SJCRH30 (cell line): Measurements from ENCODE around the gene CCL24. TPM values are rescaled to one million over a fixed set of nuclear protein-coding genes. Genes with fewer than 3 reads are reported as not detected.
"Not testable (repeated sequence)": the region's sequence is repeated elsewhere in the genome, so short reads cannot be mapped to it uniquely, and the experiment has no call there.

Source experiments
- DNase-seq, 2 experiments: peaks; one replicate each; pipeline ENCODE4 v3.0.0-alpha.2; 2015 to 2020
- H3K27ac ChIP-seq: fragments of 250-450 bp; sonication (Bioruptor Pico); 2 replicates; pipeline ENCODE4 v1.5.1; 2020; ENCODE audit warnings: mild to moderate bottlenecking, moderate library complexity
- H3K27me3 ChIP-seq: fragments of 250-450 bp; sonication (Bioruptor Pico); 2 replicates; pipeline ENCODE4 v1.5.1; 2020; ENCODE audit warnings: mild to moderate bottlenecking, moderate library complexity
- H3K36me3 ChIP-seq: fragments of 250-450 bp; sonication (Bioruptor Pico); 2 replicates; pipeline ENCODE4 v1.5.1; 2020; ENCODE audit warnings: mild to moderate bottlenecking, moderate library complexity
- H3K4me1 ChIP-seq: fragments of 250-450 bp; sonication (Bioruptor Pico); 2 replicates; pipeline ENCODE4 v1.5.1; 2020; ENCODE audit warnings: mild to moderate bottlenecking, moderate library complexity
- H3K4me3 ChIP-seq: fragments of 250-450 bp; sonication (Bioruptor Pico); 2 replicates; pipeline ENCODE4 v1.5.1; 2020; ENCODE audit warnings: mild to moderate bottlenecking, moderate library complexity
- H3K9me3 ChIP-seq: fragments of 250-450 bp; sonication (Bioruptor Pico); replicated peaks from 2 replicates; pipeline ENCODE4 v1.5.1; 2020; ENCODE audit warnings: mild to moderate bottlenecking, moderate library complexity
- total RNA-seq: library from RNA; depleted of rRNA; stranded (reverse); fragments of >200 nt; shearing (Covaris generic); gene quantifications from 2 replicates; pipeline ENCODE4 v1.2.3, GENCODE V29; 2014

Gene CCL24
- total RNA-seq, 1 experiment from 2014 or later: not detected

- no peaks in the 10 kb centered on the region for H3K27me3 ChIP-seq
- H3K36me3 ChIP-seq: no peaks in the 10 kb centered on the region
- no peak overlapping the region for H3K4me3 ChIP-seq
- DNase-seq: no peak
- H3K4me1 ChIP-seq: no peaks in the 10 kb centered on the region
- H3K27ac ChIP-seq: no peak overlapping the region
- peaks cover 12% of the 10 kb centered on the region; the same call in 1 of the 2 replicates for H3K9me3 ChIP-seq
These were observed 4.2 kb downstream of the CCL24 start for GRCh38 chr7:75809396-75809795.

- Histone ChIP-seq H3K27me3 (no peaks in the 10 kb centered on the region), H3K36me3 (no peaks in the 10 kb centered on the region), H3K9me3 (peaks cover 12% of the 10 kb centered on the region; the same call in 1 of the 2 replicates), H3K4me1 (no peaks in the 10 kb centered on the region), H3K27ac (no peak overlapping the region), H3K4me3 (no peak overlapping the region)
- DNase-seq: peak in 1 of 2 experiments; percentile 34
These were observed 5.5 kb downstream of the CCL24 start for GRCh38 chr7:75808106-75808505.

- H3K9me3 ChIP-seq: peaks cover 12% of the 10 kb centered on the region; the same call in 1 of the 2 replicates
- no peaks in the 10 kb centered on the region for H3K36me3 ChIP-seq
- H3K27ac ChIP-seq: no peak overlapping the region
- H3K4me1 ChIP-seq: no peaks in the 10 kb centered on the region
- no peak overlapping the region for H3K4me3 ChIP-seq
- DNase-seq: no peak
- H3K27me3 ChIP-seq: no peaks in the 10 kb centered on the region
These were observed 6.2 kb downstream of the CCL24 start for GRCh38 chr7:75807452-75807851.

GRCh38 chr7:75806560-75807307 lies 6.9 kb downstream of the CCL24 start:
- no peaks in the 10 kb centered on the region for H3K4me1 ChIP-seq
- no peaks in the 10 kb centered on the region for H3K27me3 ChIP-seq
- peaks cover 12% of the 10 kb centered on the region; the same call in 1 of the 2 replicates for H3K9me3 ChIP-seq
- DNase-seq: no peak
- H3K4me3 ChIP-seq: no peak overlapping the region
- no peak overlapping the region for H3K27ac ChIP-seq
- H3K36me3 ChIP-seq: no peaks in the 10 kb centered on the region

GRCh38 chr7:75804705-75805104 lies 8.9 kb downstream of the CCL24 start:
- no peak overlapping the region for H3K4me3 ChIP-seq
- no peaks in the 10 kb centered on the region for H3K4me1 ChIP-seq
- no peak overlapping the region for H3K27ac ChIP-seq
- no peak for DNase-seq
- H3K9me3 ChIP-seq: peaks cover 12% of the 10 kb centered on the region; the same call in 1 of the 2 replicates
- no peaks in the 10 kb centered on the region for H3K36me3 ChIP-seq
- H3K27me3 ChIP-seq: no peaks in the 10 kb centered on the region

GRCh38 chr7:75804004-75804403 lies 9.6 kb downstream of the CCL24 start:
- Histone ChIP-seq H3K27me3 (no peaks in the 10 kb centered on the region), H3K36me3 (no peaks in the 10 kb centered on the region), H3K27ac (no peak overlapping the region), H3K4me1 (no peaks in the 10 kb centered on the region), H3K9me3 (peaks cover 12% of the 10 kb centered on the region; the same call in 1 of the 2 replicates), H3K4me3 (no peak overlapping the region)
- DNase-seq: no peak

GRCh38 chr7:75802552-75802821 lies 11.1 kb downstream of the CCL24 start:
- Histone ChIP-seq H3K9me3 (peaks cover 12% of the 10 kb centered on the region; the same call in 1 of the 2 replicates), H3K27me3 (no peaks in the 10 kb centered on the region), H3K4me3 (no peak overlapping the region), H3K36me3 (no peaks in the 10 kb centered on the region), H3K4me1 (no peaks in the 10 kb centered on the region), H3K27ac (no peak overlapping the region)
- DNase-seq: no peak

- DNase-seq: no peak
- no peak overlapping the region for H3K27ac ChIP-seq
- no peaks in the 10 kb centered on the region for H3K4me1 ChIP-seq
- H3K36me3 ChIP-seq: no peaks in the 10 kb centered on the region
- H3K9me3 ChIP-seq: no peaks in the 10 kb centered on the region
- H3K4me3 ChIP-seq: no peak overlapping the region
- H3K27me3 ChIP-seq: no peaks in the 10 kb centered on the region; the same call in 1 of the 2 replicates
These were observed 14.8 kb downstream of the CCL24 start for GRCh38 chr7:75798770-75799169.

GRCh38 chr7:75796420-75796819 lies 17.2 kb downstream of the CCL24 start:
- H3K9me3 ChIP-seq: no peaks in the 10 kb centered on the region
- H3K36me3 ChIP-seq: no peaks in the 10 kb centered on the region
- no peak for DNase-seq

GRCh38 chr7:75795831-75796285 lies 17.7 kb downstream of the CCL24 start:
- DNase-seq: no peak

More at GRCh38 chr7:75796420-75796819, 17.2 kb downstream of the CCL24 start:
- Histone ChIP-seq H3K27me3 (no peaks in the 10 kb centered on the region; the same call in 1 of the 2 replicates), H3K27ac (no peak overlapping the region), H3K4me1 (peaks cover 6% of the 10 kb centered on the region), H3K4me3 (no peak overlapping the region)

GRCh38 chr7:75793676-75794075 lies 19.9 kb downstream of the CCL24 start:
- Histone ChIP-seq H3K9me3 (no peaks in the 10 kb centered on the region), H3K4me1 (peaks cover 10% of the 10 kb centered on the region), H3K27ac (no peak overlapping the region), H3K27me3 (no peaks in the 10 kb centered on the region; the same call in 1 of the 2 replicates), H3K36me3 (no peaks in the 10 kb centered on the region), H3K4me3 (no peak overlapping the region)
- DNase-seq: no peak

More at GRCh38 chr7:75795831-75796285, 17.7 kb downstream of the CCL24 start:
- no peaks in the 10 kb centered on the region; the same call in 1 of the 2 replicates for H3K27me3 ChIP-seq
- no peak overlapping the region for H3K27ac ChIP-seq
- H3K4me1 ChIP-seq: peaks cover 10% of the 10 kb centered on the region
- no peaks in the 10 kb centered on the region for H3K9me3 ChIP-seq
- H3K36me3 ChIP-seq: no peaks in the 10 kb centered on the region
- no peak overlapping the region for H3K4me3 ChIP-seq

GRCh38 chr7:75792567-75792966 lies 21.0 kb downstream of the CCL24 start:
- H3K27me3 ChIP-seq: not testable (repeated sequence)

GRCh38 chr7:75789361-75789924 lies 24.2 kb downstream of the CCL24 start:
- Histone ChIP-seq H3K4me3 (no peak overlapping the region), H3K4me1 (peaks cover 10% of the 10 kb centered on the region), H3K36me3 (no peaks in the 10 kb centered on the region), H3K27me3 (no peaks in the 10 kb centered on the region; the same call in 1 of the 2 replicates), H3K9me3 (no peaks in the 10 kb centered on the region), H3K27ac (no peak overlapping the region)
- DNase-seq: no peak

More at GRCh38 chr7:75792567-75792966, 21.0 kb downstream of the CCL24 start:
- not testable (repeated sequence) for H3K36me3 ChIP-seq, H3K4me1 ChIP-seq, H3K4me3 ChIP-seq, DNase-seq, H3K27ac ChIP-seq, H3K9me3 ChIP-seq

GRCh38 chr7:75788154-75788847 lies 25.3 kb downstream of the CCL24 start:
- H3K27me3 ChIP-seq, H3K36me3 ChIP-seq, H3K4me1 ChIP-seq, H3K4me3 ChIP-seq, H3K27ac ChIP-seq, H3K9me3 ChIP-seq, DNase-seq: not testable (repeated sequence)

- not testable (repeated sequence) for H3K27me3 ChIP-seq, H3K4me3 ChIP-seq, H3K27ac ChIP-seq, H3K9me3 ChIP-seq, H3K36me3 ChIP-seq, H3K4me1 ChIP-seq, DNase-seq
These were observed 30.5 kb downstream of the CCL24 start for GRCh38 chr7:75783058-75783457.
